ENCODE measurements around the gene CDK17. TPM values are rescaled to one million over a fixed set of nuclear protein-coding genes. Genes with fewer than 3 reads are reported as not detected.

CDK17 gene
- total RNA-seq, 1 donor from 2014 or later = 127 TPM

GRCh38 chr12:96271469-96272199 is 128.6 kb downstream of the CDK17 start:
- DNase-seq (ENCODE audit: low read depth in 2 of 2) = no peak

GRCh38 chr12:96266238-96266637 is 134.0 kb downstream of the CDK17 start:
- no peak for DNase-seq (ENCODE audit: low read depth in 2 of 2)

GRCh38 chr12:96265836-96266235 is 134.4 kb downstream of the CDK17 start:
- no peak for DNase-seq (ENCODE audit: low read depth in 2 of 2)

GRCh38 chr12:96265400-96265799 is 134.8 kb downstream of the CDK17 start:
- no peak for DNase-seq (ENCODE audit: low read depth in 2 of 2)

GRCh38 chr12:96263449-96263902 is 136.8 kb downstream of the CDK17 start:
- peak; percentile 84 to 91 for DNase-seq (ENCODE audit: low read depth in 2 of 2)

GRCh38 chr12:96261557-96261956 is 138.7 kb downstream of the CDK17 start:
- DNase-seq (ENCODE audit: low read depth in 2 of 2) = peak; percentile 24 to 68

GRCh38 chr12:96260644-96261043 is 139.6 kb downstream of the CDK17 start:
- DNase-seq (ENCODE audit: low read depth in 2 of 2) = peak in 1 of 2 donors; percentile 13

- DNase-seq (ENCODE audit: low read depth in 2 of 2) = no peak
These were observed 140.0 kb downstream of the CDK17 start for GRCh38 chr12:96260231-96260630.

GRCh38 chr12:96258104-96258961 is 141.9 kb downstream of the CDK17 start:
- DNase-seq (ENCODE audit: low read depth in 2 of 2) = peak; percentile 57 to 88

GRCh38 chr12:96257550-96258103 is 142.6 kb downstream of the CDK17 start:
- peak in 1 of 2 donors; percentile 34 for DNase-seq (ENCODE audit: low read depth in 2 of 2)

GRCh38 chr12:96256672-96257361 is 143.4 kb downstream of the CDK17 start:
- DNase-seq (ENCODE audit: low read depth in 2 of 2) = peak in 1 of 2 donors; percentile 7

GRCh38 chr12:96255077-96255476 is 145.2 kb downstream of the CDK17 start:
- peak; percentile 100 for DNase-seq (ENCODE audit: low read depth in 2 of 2)

- DNase-seq (ENCODE audit: low read depth in 2 of 2) = no peak
These were observed 150.0 kb downstream of the CDK17 start for GRCh38 chr12:96250119-96250685.

- DNase-seq (ENCODE audit: low read depth in 2 of 2) = peak; percentile 77 to 90
These were observed 150.8 kb downstream of the CDK17 start for GRCh38 chr12:96249196-96250118.

GRCh38 chr12:96248136-96248931 is 151.9 kb downstream of the CDK17 start:
- DNase-seq (ENCODE audit: low read depth in 2 of 2) = peak in 1 of 2 donors; percentile 63

- DNase-seq (ENCODE audit: low read depth in 2 of 2) = no peak
These were observed 152.7 kb downstream of the CDK17 start for GRCh38 chr12:96247563-96247962.

GRCh38 chr12:96246926-96247505 is 153.2 kb downstream of the CDK17 start:
- DNase-seq (ENCODE audit: low read depth in 2 of 2) = no peak

- no peak for DNase-seq (ENCODE audit: low read depth in 2 of 2)
These were observed 155.4 kb downstream of the CDK17 start for GRCh38 chr12:96244826-96245225.

- DNase-seq (ENCODE audit: low read depth in 2 of 2) = peak; percentile 66 to 80
These were observed 157.6 kb downstream of the CDK17 start for GRCh38 chr12:96242597-96242996.

Measured in lung microvascular endothelial cell (primary cell).